ENCODE results near the gene PCDH9. TPM values are rescaled to one million over a fixed set of nuclear protein-coding genes. Genes with fewer than 3 reads are reported as not detected.
A peak's percentile ranks its signal among the peaks of the same experiment; 100 is the strongest.

PCDH9 gene
- total and polyA plus RNA-seq, 9 donors, result 0.18 to 6.5 (median 1.3) TPM

GRCh38 chr13:66659286-66659685 lies 570.9 kb downstream of the PCDH9 start:
- TF ChIP-seq, protein P1, sequence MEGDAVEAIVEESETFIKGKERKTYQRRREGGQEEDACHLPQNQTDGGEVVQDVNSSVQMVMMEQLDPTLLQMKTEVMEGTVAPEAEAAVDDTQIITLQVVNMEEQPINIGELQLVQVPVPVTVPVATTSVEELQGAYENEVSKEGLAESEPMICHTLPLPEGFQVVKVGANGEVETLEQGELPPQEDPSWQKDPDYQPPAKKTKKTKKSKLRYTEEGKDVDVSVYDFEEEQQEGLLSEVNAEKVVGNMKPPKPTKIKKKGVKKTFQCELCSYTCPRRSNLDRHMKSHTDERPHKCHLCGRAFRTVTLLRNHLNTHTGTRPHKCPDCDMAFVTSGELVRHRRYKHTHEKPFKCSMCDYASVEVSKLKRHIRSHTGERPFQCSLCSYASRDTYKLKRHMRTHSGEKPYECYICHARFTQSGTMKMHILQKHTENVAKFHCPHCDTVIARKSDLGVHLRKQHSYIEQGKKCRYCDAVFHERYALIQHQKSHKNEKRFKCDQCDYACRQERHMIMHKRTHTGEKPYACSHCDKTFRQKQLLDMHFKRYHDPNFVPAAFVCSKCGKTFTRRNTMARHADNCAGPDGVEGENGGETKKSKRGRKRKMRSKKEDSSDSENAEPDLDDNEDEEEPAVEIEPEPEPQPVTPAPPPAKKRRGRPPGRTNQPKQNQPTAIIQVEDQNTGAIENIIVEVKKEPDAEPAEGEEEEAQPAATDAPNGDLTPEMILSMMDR (IDR thresholded peaks at IDR 0.05), result no peak
- TF ChIP-seq POLR2A (IDR thresholded peaks at IDR 0.05) (no peak), EP300 (IDR thresholded peaks at IDR 0.05) (no peak)
- no peak overlapping the region for H3K4me3 ChIP-seq
- H3K4me1 ChIP-seq (ENCODE audit: insufficient read depth), result no peaks in the 10 kb centered on the region
- intact Hi-C loops (cut with DNase I), result no loop called here
- H3K36me3 ChIP-seq, result no peaks in the 10 kb centered on the region
- no peaks in the 10 kb centered on the region for H3K9me3 ChIP-seq
- no peak overlapping the region for H3K27ac ChIP-seq
- 76 to 87% (median 77%) methylated on average over 2 of the region's 2 CpGs for WGBS, 3 donors
- DNase-seq, result no peak
- no peaks in the 10 kb centered on the region for H3K27me3 ChIP-seq

GRCh38 chr13:66657165-66657881 lies 572.8 kb downstream of the PCDH9 start:
- H3K9me3 ChIP-seq, result no peaks in the 10 kb centered on the region
- 18 to 25% (median 21%) methylated on average over 6 of the region's 6 CpGs for WGBS, 3 donors
- H3K27ac ChIP-seq, result no peak overlapping the region
- TF ChIP-seq POLR2A (IDR thresholded peaks at IDR 0.05), result no peak
- TF ChIP-seq, protein P1 (IDR thresholded peaks at IDR 0.05), result no peak
- no peak for TF ChIP-seq EP300 (IDR thresholded peaks at IDR 0.05)
- DNase-seq, result peak in 3 of 5 donors; percentile 24 to 50 (median 30)
- no peak overlapping the region for H3K4me3 ChIP-seq
- no peaks in the 10 kb centered on the region for H3K36me3 ChIP-seq
- no peaks in the 10 kb centered on the region for H3K4me1 ChIP-seq (ENCODE audit: insufficient read depth)
- intact Hi-C loops (cut with DNase I), result no loop called here
- H3K27me3 ChIP-seq, result no peaks in the 10 kb centered on the region

DNA sequence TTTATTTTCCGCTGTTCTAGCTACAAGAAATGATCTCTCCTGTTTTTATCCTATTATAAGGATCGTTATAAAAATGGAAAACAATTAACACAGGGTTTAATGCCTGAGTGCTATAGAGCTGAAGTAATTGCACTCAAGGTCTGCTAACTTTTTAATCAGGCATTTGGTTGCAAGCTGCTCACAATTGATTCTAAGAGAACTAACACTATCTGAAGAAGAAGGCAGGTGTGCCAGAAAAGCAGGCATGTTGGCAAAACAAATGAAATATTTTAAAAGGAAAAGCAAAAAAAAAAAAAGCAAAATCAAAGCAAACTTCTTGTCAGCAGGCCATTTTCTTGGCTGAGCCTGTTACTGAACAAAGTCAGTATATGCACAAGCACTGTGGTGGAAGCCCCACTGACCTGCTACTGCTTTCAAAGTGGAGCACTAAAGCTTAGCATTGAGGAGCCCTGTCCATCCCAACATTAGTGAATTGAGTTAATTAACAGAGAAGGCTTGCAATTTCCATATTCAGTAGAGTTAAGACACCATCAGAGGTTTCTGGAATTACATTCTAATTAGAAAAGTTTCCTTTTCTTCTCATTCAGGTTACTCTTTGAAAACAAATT lies 574.2 kb downstream of the PCDH9 start:
- 77 to 86% (median 85%) methylated on average over 2 of the region's 2 CpGs for WGBS, 3 donors
- no peaks in the 10 kb centered on the region for H3K36me3 ChIP-seq
- H3K27me3 ChIP-seq, result no peaks in the 10 kb centered on the region
- TF ChIP-seq, protein P1 (IDR thresholded peaks at IDR 0.05), result no peak
- no peak for TF ChIP-seq EP300 (IDR thresholded peaks at IDR 0.05)
- TF ChIP-seq POLR2A (IDR thresholded peaks at IDR 0.05), result no peak
- intact Hi-C loops (cut with DNase I), result no loop called here
- DNase-seq, result no peak
- no peak overlapping the region for H3K27ac ChIP-seq
- H3K9me3 ChIP-seq, result no peaks in the 10 kb centered on the region
- H3K4me3 ChIP-seq, result no peak overlapping the region
- H3K4me1 ChIP-seq (ENCODE audit: insufficient read depth), result no peaks in the 10 kb centered on the region

- no peak for TF ChIP-seq POLR2A (IDR thresholded peaks at IDR 0.05)
- TF ChIP-seq, protein P1 (IDR thresholded peaks at IDR 0.05), result no peak
- no peak for TF ChIP-seq EP300 (IDR thresholded peaks at IDR 0.05)
- H3K4me1 ChIP-seq (ENCODE audit: insufficient read depth), result no peaks in the 10 kb centered on the region
- intact Hi-C loops (cut with DNase I), result loop anchor here in 1 of 4 donors (5.0 kb wide), 1 partner anchor 192 kb away; no protein-coding TSS in a partner anchor
- DNase-seq, result no peak
- H3K36me3 ChIP-seq, result no peaks in the 10 kb centered on the region
- no peaks in the 10 kb centered on the region for H3K27me3 ChIP-seq
- 36 to 58% (median 37%) methylated on average over 3 of the region's 3 CpGs for WGBS, 3 donors
- no peaks in the 10 kb centered on the region for H3K9me3 ChIP-seq
- H3K27ac ChIP-seq, result no peak overlapping the region
- no peak overlapping the region for H3K4me3 ChIP-seq
Measured at GRCh38 chr13:66644855-66645460, 585.2 kb downstream of the PCDH9 start.
